PC-9 (cell line): ENCODE results near the gene SOX1.

Source experiments
- EZH2 ChIP-seq: fragments of 200-600 bp; sonication (generic); IDR thresholded peaks from 2 replicates; pipeline ENCODE4 v1.8.0; 2017; ENCODE audit warnings: antibody characterized with exemption, low read depth
- TF ChIP-seq, protein P1 (sequence below): fragments of 200-600 bp; sonication (generic); conservative IDR thresholded peaks from 2 replicates; pipeline ENCODE4 v1.6.1; 2017; ENCODE audit warnings: mixed run types, antibody characterized with exemption, mild to moderate bottlenecking, moderate library complexity

DNA sequence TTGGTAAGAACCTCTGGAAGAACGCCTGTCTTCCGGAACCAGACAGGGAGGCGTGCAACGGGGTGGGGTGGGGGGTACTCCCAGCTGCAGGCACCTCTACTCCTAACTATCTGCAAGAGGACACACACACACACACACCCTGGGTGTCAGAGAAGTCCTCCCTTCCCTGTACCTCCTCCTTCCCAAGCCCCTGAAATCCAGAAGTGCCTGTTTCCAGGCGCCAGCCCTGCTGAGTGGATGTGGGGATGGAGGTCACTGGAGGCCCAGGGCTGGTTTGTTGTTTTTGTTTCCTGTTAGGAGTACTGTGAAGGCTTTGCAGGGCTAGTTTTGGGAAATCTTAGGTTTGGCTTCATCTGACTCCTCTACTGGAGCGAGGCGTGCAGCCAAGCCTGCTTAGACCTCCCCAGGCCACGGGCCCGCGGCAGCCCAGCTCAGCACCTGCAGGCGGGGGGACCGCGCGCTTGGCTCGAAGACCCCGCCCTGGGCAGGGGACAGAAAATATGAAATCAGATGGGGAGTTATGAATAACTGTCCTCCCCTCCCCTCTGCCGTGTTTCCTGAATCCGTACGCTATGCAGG is 36.4 kb downstream of the SOX1 start:
- no peak for TF ChIP-seq EZH2
- TF ChIP-seq, protein P1, sequence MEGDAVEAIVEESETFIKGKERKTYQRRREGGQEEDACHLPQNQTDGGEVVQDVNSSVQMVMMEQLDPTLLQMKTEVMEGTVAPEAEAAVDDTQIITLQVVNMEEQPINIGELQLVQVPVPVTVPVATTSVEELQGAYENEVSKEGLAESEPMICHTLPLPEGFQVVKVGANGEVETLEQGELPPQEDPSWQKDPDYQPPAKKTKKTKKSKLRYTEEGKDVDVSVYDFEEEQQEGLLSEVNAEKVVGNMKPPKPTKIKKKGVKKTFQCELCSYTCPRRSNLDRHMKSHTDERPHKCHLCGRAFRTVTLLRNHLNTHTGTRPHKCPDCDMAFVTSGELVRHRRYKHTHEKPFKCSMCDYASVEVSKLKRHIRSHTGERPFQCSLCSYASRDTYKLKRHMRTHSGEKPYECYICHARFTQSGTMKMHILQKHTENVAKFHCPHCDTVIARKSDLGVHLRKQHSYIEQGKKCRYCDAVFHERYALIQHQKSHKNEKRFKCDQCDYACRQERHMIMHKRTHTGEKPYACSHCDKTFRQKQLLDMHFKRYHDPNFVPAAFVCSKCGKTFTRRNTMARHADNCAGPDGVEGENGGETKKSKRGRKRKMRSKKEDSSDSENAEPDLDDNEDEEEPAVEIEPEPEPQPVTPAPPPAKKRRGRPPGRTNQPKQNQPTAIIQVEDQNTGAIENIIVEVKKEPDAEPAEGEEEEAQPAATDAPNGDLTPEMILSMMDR, result no peak
